CD4-positive, alpha-beta T cell treated with Interleukin-10 for 1 hour (primary cell): ENCODE results near the gene SOX6.

Source experiments
- DNase-seq: peaks from one replicate; pipeline ENCODE4 v3.0.0-alpha.2; 2020

SOX6 gene

GRCh38 chr11:15918674-15919073 is 437.7 kb downstream of the SOX6 start:
- DNase-seq, result no peak

- no peak for DNase-seq
These were observed 438.1 kb downstream of the SOX6 start for GRCh38 chr11:15918212-15918611.
